Daoy (cell line): ENCODE data around the gene CMAS. TPM values are rescaled to one million over a fixed set of nuclear protein-coding genes. Genes with fewer than 3 reads are reported as not detected.
"Not testable (repeated sequence)": the region's sequence is repeated elsewhere in the genome, so short reads cannot be mapped to it uniquely, and the experiment has no call there.

Experiments used
- DNase-seq: peaks from one replicate; pipeline ENCODE4 v3.0.0-alpha.2; 2015; ENCODE audit warnings: low read depth
- total RNA-seq: library from RNA; depleted of rRNA; stranded (reverse); fragments of >200 nt; shearing (Covaris generic); gene quantifications from 2 replicates; pipeline ENCODE4 v1.2.3, GENCODE V29; 2014

The CMAS gene
- total RNA-seq, 1 experiment from 2014 or later: 71.3 TPM

GRCh38 chr12:22046968-22047390 lies 961 bp downstream of the CMAS start:
- DNase-seq: no peak

- DNase-seq: no peak
Measured at GRCh38 chr12:22047494-22047893, 1.5 kb downstream of the CMAS start.

GRCh38 chr12:22048351-22049041 lies 2.5 kb downstream of the CMAS start:
- no peak for DNase-seq

DNA sequence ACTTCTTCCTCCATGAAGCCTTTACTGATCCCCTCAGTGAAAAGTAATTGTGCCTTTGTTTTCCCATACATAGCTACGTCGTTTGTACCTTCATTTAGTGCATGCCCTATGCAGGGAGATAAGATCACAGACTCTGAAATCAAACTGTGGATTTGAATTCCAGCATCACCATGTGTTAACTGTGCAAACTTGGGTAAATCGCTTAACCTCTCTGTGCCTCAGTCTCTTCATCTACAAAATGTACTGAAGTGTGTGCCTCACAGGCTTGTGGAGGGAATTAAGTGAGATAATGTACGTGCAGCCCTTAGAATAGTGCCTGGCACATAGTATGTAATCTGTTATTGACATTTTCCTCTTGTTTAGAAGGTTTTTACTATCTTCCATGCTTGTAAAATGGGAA lies 4.1 kb downstream of the CMAS start:
- no peak for DNase-seq

GRCh38 chr12:22051114-22051698 lies 5.2 kb downstream of the CMAS start:
- DNase-seq: no peak

- not testable (repeated sequence) for DNase-seq
Measured at GRCh38 chr12:22052994-22053393, 7.0 kb downstream of the CMAS start.

DNA sequence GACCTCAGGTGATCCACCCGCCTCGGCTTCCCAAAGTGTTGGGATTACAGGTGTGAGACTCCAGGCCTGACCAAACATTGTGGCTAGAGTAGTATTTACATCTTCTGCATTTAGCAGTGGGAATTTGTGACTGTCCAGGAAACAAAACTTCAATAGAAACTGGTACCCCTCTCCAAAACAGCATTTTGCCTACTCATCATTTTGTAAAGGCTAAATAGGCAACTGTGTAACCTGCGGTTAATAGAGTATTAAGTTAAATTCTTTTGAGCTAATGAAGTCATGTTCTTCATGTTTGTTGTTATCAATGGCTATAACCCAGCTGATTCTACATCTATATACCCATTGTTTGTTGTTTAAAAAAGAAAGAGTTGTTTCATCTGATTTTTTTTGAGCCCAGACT lies 8.1 kb downstream of the CMAS start:
- DNase-seq: no peak

DNA sequence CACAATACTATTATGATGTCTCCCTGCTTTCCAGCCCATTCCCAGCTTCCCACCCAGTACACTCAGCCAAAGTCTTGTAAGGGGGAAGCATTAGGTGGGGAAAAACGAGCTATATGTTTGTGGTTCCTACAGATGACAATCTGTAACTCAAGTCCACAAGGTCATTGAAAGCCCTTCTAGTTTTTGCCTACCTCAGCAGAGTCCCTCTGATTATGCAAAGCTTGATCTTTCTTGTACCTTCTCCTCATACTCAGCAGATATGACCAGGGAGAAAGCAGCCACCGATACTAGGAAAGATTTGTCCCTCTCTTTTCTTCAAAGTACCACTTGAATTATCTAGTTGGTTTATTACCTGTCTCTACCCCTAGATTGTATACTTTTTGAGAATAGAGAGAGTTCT lies 10.6 kb downstream of the CMAS start:
- DNase-seq: no peak

DNA sequence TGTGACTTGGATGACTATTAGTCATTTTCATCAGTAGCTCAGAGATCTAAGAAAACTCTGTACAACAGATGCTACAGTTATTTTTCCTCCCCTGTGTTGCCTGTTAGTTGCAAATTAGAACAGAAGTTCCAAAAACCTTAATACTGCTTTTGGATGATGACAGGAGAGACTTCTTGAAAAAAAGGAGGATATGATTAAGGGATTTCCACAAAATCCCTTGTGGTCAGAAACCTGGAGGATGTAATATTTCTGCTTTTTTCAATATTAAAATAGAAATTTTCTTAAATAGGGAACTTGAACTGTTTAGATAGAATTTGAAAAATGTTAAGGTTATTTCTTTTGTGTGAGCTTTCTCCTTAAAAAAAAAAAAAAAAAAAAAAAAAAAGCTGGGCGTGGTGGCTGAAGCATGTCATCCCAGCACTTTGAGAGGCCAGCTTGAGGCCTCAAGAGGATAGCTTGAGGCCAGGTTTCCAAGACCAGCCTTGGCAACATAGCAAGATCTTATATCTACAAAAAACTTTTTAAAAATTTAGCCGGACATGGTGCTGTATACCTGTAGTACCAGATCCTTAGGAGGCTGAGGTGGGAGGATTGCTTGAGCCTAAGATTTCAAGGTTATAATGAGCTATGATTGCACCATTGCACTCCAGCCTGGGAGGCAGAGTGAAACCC lies 14.1 kb downstream of the CMAS start:
- DNase-seq: no peak

GRCh38 chr12:22064968-22065367 lies 18.9 kb downstream of the CMAS start:
- no peak for DNase-seq

DNA sequence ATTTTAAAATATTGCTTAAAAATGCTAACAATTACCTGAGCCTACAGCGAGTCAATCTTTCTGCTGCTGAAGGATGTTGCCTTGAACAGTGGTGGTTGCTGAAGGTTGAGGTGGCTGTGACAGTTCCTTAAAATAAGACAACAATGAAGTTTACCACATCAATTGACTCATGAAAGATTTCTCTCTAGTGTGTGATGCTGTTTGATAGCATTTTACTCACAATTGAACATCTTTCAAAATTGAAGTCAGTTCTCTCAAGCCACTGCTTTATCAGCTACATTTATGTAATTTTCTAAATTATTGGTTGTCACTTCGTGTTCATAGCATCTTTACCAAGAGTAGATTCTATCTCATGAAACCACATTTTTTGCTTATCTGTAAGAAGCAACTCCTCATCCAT lies 20.3 kb downstream of the CMAS start:
- no peak for DNase-seq

- DNase-seq: no peak
Measured at GRCh38 chr12:22069851-22070250, 23.8 kb downstream of the CMAS start.

- no peak for DNase-seq
Measured at GRCh38 chr12:22082190-22082701, 36.2 kb downstream of the CMAS start.

GRCh38 chr12:22083167-22083566 lies 37.1 kb downstream of the CMAS start:
- DNase-seq: peak; percentile 5

- DNase-seq: no peak
Measured at GRCh38 chr12:22084852-22085251, 38.8 kb downstream of the CMAS start.

DNA sequence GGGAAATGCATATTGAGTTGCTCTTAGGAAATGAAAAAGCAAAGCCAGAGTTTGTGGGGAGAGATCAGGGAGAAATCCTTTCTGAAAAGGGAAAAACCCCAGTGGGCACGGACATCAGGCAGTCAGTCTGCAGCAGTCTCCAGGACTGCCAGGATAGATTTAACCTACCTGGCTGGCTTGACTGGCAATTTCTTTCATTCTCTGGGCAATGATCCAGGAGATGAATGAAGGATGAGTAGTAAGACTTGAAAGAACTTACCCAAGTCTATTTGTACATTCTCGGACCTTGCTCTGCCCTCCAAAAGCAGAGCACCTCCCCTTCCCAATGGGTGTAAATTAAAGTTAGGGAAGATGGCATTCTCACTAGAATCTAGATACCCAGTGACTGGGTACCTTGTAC lies 42.9 kb downstream of the CMAS start:
- no peak for DNase-seq

DNA sequence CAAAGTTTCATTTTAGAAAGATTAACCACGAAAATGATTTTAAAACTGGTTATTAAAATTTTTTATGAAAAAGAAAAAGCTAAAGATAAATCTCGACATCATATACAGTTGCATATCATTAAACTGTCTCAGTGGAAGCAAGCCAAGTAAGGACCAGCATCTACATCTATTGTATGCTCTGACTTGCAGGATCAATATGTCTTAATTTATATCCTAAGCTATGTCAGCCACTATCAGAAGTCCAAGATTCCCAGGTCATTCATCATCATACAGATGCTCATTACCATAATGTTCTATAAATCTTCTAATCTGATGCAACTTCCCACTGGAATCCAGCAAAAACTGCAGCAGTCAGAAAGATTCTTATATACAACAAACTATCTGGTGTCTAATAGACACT lies 43.5 kb downstream of the CMAS start:
- no peak for DNase-seq

DNA sequence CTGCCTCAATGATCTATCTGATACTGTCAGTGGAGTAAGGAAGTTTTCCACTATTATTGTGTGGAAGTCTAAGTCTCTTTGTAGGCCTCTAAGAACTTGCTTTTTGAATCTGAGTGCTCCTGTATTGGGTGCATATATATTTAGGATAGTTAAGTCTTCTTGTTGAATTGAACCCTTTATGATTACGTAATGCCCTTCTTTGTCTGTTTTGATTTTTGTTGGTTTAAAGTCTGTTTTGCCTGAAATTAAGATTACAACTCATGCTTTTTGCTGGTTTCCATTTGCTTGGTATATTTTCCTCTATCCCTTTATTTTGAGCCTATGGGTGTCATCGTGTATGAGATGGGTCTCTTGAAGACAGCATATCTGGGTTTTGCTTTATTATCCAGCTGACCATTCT lies 53.0 kb downstream of the CMAS start:
- DNase-seq: not testable (repeated sequence)

DNA sequence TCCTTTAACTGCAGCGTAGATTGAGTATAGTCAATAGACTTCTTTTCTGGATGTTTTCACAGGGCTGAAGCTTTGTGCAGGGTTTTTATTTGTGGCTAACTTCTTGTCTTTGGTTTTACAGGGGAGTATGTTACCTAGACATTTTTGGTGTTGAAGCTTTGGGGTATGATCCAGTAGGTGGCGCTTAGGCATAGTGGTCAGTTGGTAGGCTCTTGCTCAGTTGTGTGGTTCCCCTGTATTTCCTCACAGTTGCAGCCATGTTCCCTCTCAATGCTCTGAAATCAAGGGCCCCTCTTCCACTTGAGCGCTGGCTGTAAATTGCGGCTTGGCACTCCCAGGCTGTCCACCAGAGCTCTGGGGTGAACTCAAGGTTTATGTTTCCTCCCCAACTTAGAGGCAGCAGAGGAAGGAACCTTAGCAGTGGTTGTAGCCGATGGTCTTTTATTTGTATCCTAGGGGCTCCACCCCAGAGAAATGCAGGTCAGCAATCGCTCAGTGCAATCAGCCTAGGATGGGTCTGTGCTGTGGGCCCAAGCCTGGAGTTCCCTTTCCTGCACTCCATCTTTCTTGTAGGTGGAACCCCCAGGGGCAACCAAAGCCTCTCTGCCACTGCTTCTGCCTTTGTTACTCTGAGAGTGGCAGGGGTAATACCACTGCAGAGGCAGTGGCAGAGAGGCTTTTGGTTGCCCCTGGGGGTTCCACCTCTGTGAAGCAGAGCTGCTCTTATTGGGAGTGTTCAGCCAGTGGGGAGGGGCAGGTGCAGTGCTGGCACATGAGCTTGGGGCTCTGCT lies 55.1 kb downstream of the CMAS start:
- peak; percentile 59 for DNase-seq

- DNase-seq: peak; percentile 83
Measured at GRCh38 chr12:22101749-22102243, 55.8 kb downstream of the CMAS start.

DNA sequence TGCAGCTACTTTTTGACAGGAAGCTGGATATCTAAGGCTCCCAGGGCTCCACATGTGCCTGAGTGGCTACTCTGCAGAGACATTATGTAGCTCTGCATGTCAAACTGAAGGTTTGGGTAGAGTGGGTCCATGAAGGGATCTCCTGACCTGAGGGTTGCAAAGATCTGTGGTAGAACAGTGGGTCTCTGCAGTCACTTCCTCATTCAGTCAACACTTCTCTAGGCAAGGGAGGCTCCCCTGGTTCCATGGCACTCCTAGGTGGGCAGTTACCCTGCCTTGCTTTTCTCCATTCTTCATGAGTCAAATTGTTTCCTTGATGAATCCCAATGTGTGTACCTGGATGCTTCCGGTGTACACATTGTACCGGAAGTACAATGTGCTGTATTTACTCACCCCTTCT lies 57.4 kb downstream of the CMAS start:
- DNase-seq: no peak

GRCh38 chr12:22105542-22105941 lies 59.5 kb downstream of the CMAS start:
- no peak for DNase-seq
